ENCODE results near the gene ODAD3. TPM values are rescaled to one million over a fixed set of nuclear protein-coding genes. Genes with fewer than 3 reads are reported as not detected.
A peak's percentile ranks its signal among the peaks of the same experiment; 100 is the strongest.
"Not testable (repeated sequence)": the region's sequence is repeated elsewhere in the genome, so short reads cannot be mapped to it uniquely, and the experiment has no call there.

ODAD3 gene
- total and polyA plus RNA-seq, 5 donors, result 1.0 to 1.2 (median 1.0) TPM

DNA sequence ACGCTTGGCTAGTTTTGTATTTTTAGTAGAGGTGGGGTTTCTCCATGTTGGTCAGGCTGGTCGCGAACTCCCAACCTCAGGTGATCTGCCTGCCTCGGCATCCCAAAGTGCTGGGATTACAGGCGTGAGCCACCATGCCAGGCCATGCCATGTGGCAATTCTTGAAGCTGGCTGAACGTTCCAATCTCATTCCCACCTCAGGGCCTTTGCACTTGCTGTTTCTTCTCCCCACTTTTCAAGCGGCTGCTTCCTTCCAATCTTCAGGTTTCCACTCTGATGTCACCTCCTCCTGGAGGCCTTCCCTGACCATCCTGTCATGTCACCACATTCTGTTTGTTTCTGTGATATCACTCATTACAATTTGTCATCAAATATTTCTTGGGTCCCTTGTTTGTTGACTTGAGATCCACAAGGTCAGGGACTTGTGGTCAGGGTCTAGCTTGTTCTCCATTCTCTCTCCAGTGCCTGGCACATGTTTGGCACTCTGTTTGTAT, 55.0 kb downstream of the ODAD3 start:
- Histone ChIP-seq H3K4me1 (ENCODE audit: control insufficient read depth, insufficient read depth, low read length) (peaks cover 12% of the 10 kb centered on the region), H3K4me3 (ENCODE audit: low read length) (no peak overlapping the region), H3K27me3 (ENCODE audit: control insufficient read depth, insufficient read depth) (no peaks in the 10 kb centered on the region), H3K27ac (ENCODE audit: low read length) (no peak overlapping the region), H3K9me3 (ENCODE audit: control insufficient read depth, low read length) (no peaks in the 10 kb centered on the region)
- ATAC-seq (no peak), DNase-seq (no peak)
- intact Hi-C loops (cut with DNase I), result loop anchor here in 2 of 4 donors (10.0 kb wide), 2 partner anchors 55 to 65 kb away; partner anchors contain the start of genes ODAD3 (in 1 of the 2) and PRKCSH (in 1 of the 2)
- WGBS, result 95% methylated on average over 7 of the region's 7 CpGs

DNA sequence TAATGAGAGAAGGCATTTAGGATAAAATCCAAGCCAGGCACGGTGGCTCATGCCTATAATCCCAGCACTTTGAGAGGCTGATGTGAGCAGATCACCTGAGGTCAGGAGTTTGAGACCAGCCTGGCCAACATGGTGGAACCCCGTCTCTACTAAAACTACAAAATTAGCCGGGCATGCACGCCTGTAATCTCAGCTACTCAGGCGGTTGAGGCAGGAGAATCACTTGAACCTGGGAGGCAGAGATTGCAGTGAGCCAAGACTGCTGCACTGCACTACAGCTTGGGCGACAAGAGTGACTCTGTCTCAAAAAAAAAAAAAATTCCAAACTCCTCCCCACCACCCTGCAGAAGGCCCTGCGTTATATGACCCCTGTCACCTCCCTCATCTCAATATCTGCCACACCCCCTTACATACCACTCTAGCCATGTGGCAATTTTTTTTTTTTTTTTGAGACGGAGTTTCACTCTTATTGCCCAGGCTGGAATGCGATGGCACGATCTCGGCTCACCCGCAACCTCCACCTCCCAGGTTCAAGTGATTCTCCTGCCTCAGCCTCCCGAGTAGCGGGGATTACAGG, 55.6 kb downstream of the ODAD3 start:
- H3K4me1 ChIP-seq (ENCODE audit: control insufficient read depth, insufficient read depth, low read length), result peaks cover 12% of the 10 kb centered on the region
- WGBS, result 90% methylated on average over 14 of the region's 14 CpGs
- ATAC-seq; DNase-seq; H3K27me3 ChIP-seq (ENCODE audit: control insufficient read depth, insufficient read depth); H3K27ac ChIP-seq (ENCODE audit: low read length); H3K4me3 ChIP-seq (ENCODE audit: low read length); intact Hi-C loops (cut with DNase I); H3K9me3 ChIP-seq (ENCODE audit: control insufficient read depth, low read length): not testable (repeated sequence)

DNA sequence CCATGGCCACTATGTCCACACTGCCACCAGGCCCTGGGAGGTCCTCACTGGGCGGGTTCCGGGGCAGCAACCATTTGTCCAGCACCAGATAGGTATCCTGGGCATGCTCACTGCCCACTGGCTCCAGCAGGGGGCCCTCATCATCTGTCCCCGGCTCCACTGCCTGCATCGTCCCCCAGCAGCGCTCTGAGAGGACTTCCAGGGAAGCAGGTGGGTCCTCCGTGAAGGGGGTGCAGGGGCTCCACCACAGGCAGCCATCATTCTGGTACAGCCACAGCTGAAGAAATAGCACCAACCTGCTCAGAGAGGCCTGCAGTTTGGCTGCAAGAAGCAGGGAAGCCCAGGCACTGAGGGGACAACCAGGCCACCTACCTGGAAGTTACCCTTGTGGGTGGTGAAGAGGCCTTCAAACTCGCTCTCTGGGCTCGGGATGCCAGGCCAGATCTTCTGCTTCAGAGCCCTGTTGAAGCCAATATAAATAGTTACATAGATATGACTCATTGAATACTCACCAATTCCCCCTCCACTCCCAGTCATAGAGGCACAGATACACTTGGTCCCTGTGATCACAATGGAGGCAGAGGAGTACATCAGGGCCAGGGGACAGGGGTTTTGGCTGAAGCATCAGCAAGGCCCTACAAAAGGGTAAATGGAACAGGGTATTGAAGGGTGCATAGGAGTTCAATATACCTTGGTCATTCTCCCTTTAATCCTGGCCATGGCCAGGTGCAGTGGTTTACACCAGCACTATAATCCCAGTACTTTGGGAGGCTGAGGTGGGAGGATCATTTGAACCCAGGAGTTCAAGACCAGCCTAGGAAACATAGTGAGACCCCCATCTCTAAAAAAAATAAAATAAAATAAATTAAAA, 56.4 kb downstream of the ODAD3 start:
- intact Hi-C loops (cut with DNase I), result no loop called here
- no peak for ATAC-seq
- Histone ChIP-seq H3K27me3 (ENCODE audit: control insufficient read depth, insufficient read depth) (no peaks in the 10 kb centered on the region), H3K9me3 (ENCODE audit: control insufficient read depth, low read length) (no peaks in the 10 kb centered on the region), H3K4me3 (ENCODE audit: low read length) (no peak overlapping the region), H3K27ac (ENCODE audit: low read length) (no peak overlapping the region), H3K4me1 (ENCODE audit: control insufficient read depth, insufficient read depth, low read length) (peaks cover 17% of the 10 kb centered on the region)
- peak; percentile 52 to 81 (median 80) for DNase-seq
- 46% methylated on average over 8 of the region's 8 CpGs for WGBS

DNA sequence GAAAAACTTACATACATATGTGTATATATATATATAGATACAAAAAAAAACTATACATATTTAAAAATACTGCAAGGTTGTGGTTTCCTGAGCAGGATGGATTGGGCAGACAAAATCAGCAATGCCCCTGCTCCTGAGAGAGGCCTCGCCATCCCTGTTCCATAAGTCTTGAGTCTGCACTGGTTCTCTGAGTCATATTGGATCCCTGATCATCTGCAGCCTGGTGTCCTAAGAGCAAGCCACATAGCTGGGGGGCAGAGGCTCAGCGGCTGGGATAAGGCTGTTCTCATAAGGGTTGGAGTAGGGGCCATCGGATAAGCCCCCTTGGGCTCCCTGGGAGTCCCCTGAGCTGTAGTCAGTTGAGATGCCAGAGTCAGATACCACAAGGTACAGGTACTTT, 57.2 kb downstream of the ODAD3 start:
- H3K4me3 ChIP-seq (ENCODE audit: low read length), result no peak overlapping the region
- no peaks in the 10 kb centered on the region for H3K27me3 ChIP-seq (ENCODE audit: control insufficient read depth, insufficient read depth)
- over 99% methylated on average over 3 of the region's 3 CpGs for WGBS
- ATAC-seq (no peak), DNase-seq (no peak)
- H3K27ac ChIP-seq (ENCODE audit: low read length), result no peak overlapping the region
- H3K4me1 ChIP-seq (ENCODE audit: control insufficient read depth, insufficient read depth, low read length), result peaks cover 15% of the 10 kb centered on the region
- no peaks in the 10 kb centered on the region for H3K9me3 ChIP-seq (ENCODE audit: control insufficient read depth, low read length)
- intact Hi-C loops (cut with DNase I), result no loop called here

- intact Hi-C loops (cut with DNase I), result no loop called here
- Histone ChIP-seq H3K27me3 (ENCODE audit: control insufficient read depth, insufficient read depth) (no peaks in the 10 kb centered on the region), H3K4me1 (ENCODE audit: control insufficient read depth, insufficient read depth, low read length) (peaks cover 15% of the 10 kb centered on the region), H3K9me3 (ENCODE audit: control insufficient read depth, low read length) (no peaks in the 10 kb centered on the region), H3K27ac (ENCODE audit: low read length) (no peak overlapping the region), H3K4me3 (ENCODE audit: low read length) (no peak overlapping the region)
- DNase-seq (no peak), ATAC-seq (no peak)
These were observed 57.7 kb downstream of the ODAD3 start for GRCh38 chr19:11377237-11377636.

DNA sequence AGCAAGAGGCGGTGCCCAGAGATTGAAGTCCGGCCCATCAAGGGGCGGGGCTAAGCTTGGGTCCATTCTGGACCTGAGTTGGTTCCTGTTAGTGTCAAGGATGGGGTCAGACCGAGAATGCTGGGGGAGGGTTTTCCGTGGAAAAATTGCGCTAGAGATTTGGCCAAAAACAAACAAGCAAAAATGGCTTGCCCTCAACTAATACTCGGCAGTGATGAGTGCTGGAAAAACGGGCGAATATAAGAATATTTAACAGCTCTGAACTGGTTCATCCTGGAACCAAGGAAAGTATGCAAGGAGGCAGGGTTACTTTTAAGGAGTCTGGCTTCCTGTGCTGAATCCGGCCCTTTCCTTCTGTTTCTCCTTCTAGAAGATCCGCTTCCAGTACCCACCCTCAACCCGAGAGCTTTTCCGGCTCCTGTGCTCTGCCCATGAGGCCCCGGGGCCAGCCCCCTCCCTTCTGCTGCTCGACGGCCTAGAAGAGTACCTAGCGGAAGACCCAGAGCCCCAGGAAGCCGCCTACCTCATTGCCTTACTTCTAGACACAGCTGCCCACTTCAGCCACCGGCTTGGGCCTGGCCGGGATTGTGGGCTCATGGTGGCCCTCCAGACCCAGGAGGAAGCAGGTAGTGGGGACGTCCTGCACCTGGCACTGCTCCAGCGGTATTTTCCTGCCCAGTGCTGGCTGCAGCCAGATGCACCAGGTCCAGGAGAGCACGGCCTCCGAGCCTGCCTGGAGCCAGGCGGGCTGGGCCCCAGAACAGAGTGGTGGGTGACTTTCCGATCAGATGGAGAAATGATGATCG, 59.6 kb downstream of the ODAD3 start:
- WGBS, result 13% methylated on average over 27 of the region's 27 CpGs
- Histone ChIP-seq H3K4me3 (ENCODE audit: low read length) (peak overlapping the region; percentile 62), H3K27me3 (ENCODE audit: control insufficient read depth, insufficient read depth) (no peaks in the 10 kb centered on the region), H3K4me1 (ENCODE audit: control insufficient read depth, insufficient read depth, low read length) (peaks cover 11% of the 10 kb centered on the region), H3K27ac (ENCODE audit: low read length) (peak overlapping the region; percentile 87), H3K9me3 (ENCODE audit: control insufficient read depth, low read length) (no peaks in the 10 kb centered on the region)
- peak; percentile 61 to 86 (median 84) for DNase-seq
- peak; percentile 9 to 32 for ATAC-seq
- intact Hi-C loops (cut with DNase I), result no loop called here

- Histone ChIP-seq H3K27ac (ENCODE audit: low read length) (peak within 1 kb of the TSS; percentile 99), H3K4me3 (ENCODE audit: low read length) (peak within 1 kb of the TSS; percentile 74), H3K4me1 (ENCODE audit: control insufficient read depth, insufficient read depth, low read length) (peaks cover 11% of the 10 kb centered on the region), H3K27me3 (ENCODE audit: control insufficient read depth, insufficient read depth) (no peaks in the 10 kb centered on the region), H3K9me3 (ENCODE audit: control insufficient read depth, low read length) (no peaks in the 10 kb centered on the region)
- ATAC-seq, result peak; percentile 97 to 98
- DNase-seq, result peak; percentile 98 to 99 (median 99)
- intact Hi-C loops (cut with DNase I), result no loop called here
- under 1% methylated on average over 44 of the region's 44 CpGs for WGBS
These were observed 60.3 kb downstream of the ODAD3 start, which contains the start of gene SWSAP1 for GRCh38 chr19:11374433-11375142. Gene SWSAP1, plus strand, starts transcription at chr19:11374666. Its CDS starts 15 bp downstream, at chr19:11374681.

GRCh38 chr19:11373885-11374432, 61.0 kb downstream of the ODAD3 start:
- Histone ChIP-seq H3K9me3 (ENCODE audit: control insufficient read depth, low read length) (no peaks in the 10 kb centered on the region), H3K4me3 (ENCODE audit: low read length) (peak overlapping the region; percentile 74), H3K27me3 (ENCODE audit: control insufficient read depth, insufficient read depth) (no peaks in the 10 kb centered on the region), H3K27ac (ENCODE audit: low read length) (peak overlapping the region; percentile 14), H3K4me1 (ENCODE audit: control insufficient read depth, insufficient read depth, low read length) (peaks cover 11% of the 10 kb centered on the region)
- ATAC-seq, result no peak
- DNase-seq, result no peak
- 33% methylated on average over 11 of the region's 11 CpGs for WGBS
- intact Hi-C loops (cut with DNase I), result no loop called here

- H3K4me1 ChIP-seq (ENCODE audit: control insufficient read depth, insufficient read depth, low read length), result peaks cover 9% of the 10 kb centered on the region
- H3K27me3 ChIP-seq (ENCODE audit: control insufficient read depth, insufficient read depth), result no peaks in the 10 kb centered on the region
- ATAC-seq (no peak), DNase-seq (peak in 1 of 3 donors; percentile 48)
- no peaks in the 10 kb centered on the region for H3K9me3 ChIP-seq (ENCODE audit: control insufficient read depth, low read length)
- no peak overlapping the region for H3K27ac ChIP-seq (ENCODE audit: low read length)
- WGBS, result 46% methylated on average over 10 of the region's 10 CpGs
- intact Hi-C loops (cut with DNase I), result no loop called here
- H3K4me3 ChIP-seq (ENCODE audit: low read length), result no peak overlapping the region
These were observed 61.6 kb downstream of the ODAD3 start for GRCh38 chr19:11373166-11373884.

Measured in right cardiac atrium (tissue), 5 donors.